Fibroblast of skin of abdomen (primary cell): ENCODE results near the gene CD99L2.
"Not testable (repeated sequence)": the region's sequence is repeated elsewhere in the genome, so short reads cannot be mapped to it uniquely, and the experiment has no call there.

ENCODE experiments used
- DNase-seq: peaks from one replicate; pipeline ENCODE4 v3.0.0-alpha.2; 2013

The CD99L2 gene

DNA sequence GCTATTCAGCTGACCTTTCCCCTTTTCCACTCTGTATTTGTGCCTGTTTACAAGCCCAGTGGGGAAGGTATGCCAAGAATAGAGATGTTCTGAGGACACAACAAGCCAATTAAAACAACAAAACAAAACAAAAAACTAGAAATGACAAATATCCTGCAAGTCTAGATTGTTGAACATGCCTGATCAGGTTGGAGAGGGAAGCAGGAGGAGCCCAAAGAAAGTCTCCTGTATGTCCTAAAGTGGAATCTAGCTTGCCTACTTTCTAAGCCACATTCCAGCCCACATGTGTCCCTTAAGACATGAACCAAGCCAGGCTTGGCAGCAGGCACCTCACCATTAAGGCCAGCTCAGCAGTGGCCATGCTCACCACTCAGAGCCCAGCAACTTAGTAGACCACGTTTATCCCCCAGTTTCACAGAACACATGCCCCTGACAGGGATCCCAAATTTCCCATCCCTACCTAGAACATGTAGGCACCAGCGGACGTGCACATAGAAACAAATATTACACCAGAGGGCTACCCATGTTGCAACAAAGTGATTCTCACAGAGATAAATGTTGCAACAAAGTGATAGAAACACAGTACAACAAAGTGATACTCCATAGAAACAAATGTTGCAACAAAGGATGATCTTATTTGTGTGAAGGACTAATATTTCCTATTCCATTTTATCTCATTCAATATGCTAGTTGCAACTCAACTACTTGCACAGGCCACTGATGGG lies 48.3 kb downstream of the CD99L2 start:
- no peak for DNase-seq

DNA sequence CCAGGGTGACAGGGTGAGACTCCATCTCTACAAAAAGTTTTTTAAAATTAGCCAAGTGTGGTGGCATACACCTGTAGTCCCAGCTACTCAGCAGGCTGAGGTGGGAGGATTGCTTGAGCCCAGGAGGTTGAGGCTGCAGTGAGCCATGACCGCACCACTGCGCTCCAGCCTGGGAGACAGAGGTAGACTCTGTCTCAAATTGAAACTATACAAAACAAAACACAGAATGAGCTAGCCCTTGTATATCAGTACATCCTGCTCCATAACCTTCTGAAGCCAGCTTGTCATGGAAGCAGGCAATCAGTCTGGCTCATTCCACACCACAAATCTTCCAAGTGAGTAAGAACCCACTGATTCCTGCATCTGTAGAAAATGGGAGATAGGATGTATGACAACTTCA lies 49.0 kb downstream of the CD99L2 start:
- no peak for DNase-seq

DNA sequence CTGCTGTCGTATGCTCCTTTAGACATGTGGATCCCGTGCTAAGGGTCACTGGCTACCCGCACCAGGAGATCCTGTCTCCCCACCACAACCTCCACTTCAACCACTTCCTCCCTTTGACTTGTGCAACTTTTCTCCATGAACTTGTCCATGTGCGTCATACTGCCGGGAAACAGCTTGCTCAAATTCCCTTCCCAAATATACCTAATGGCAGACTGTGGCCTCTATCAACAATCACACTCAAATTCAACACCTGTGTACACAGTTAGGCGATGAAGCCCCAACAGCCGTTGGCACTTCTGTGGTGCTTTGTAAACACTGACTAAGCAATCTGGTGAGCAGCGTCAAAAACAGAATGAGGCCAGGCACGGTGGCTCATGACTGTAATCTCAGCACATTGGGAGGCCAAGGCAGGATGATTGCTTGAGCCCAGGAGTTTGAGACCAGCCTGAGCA lies 49.5 kb downstream of the CD99L2 start:
- DNase-seq, result no peak

DNA sequence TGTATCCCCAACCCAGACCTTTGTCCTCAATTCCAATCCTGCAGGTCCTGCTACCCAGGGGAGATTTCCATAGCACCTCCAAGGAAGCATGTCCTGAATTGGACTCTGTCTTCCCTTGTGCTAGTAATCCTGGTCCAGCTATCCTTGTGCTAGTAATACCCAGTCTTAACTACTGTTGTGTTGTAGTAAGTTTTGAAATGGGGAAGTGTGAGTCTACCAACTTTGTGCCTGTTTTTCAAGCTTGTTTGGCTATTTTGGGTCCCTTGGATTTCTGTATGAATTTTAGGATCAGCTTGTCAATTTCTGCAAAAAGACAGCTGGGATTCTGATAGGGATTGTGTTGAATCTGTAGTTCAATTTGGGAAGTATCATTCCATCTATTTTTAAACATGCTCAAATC lies 51.4 kb downstream of the CD99L2 start:
- DNase-seq, result no peak

DNA sequence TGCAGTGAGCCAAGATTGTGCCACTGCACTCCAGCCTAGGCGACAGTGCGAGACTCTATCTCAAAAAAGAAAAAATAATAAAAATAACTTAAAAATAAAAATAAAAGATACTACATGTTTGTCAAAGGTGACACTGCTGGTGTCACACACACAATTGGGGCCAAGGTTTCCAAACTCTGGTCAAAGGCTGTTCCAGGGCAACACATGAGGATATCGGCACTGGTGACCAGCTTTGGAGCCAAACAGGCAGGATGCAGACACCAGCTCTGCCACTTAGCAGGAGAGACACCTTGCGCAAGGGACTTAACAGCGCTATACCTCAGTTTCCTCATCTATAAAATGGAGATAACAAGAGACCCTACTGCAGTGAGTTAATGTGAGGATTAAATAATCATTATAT lies 52.3 kb downstream of the CD99L2 start:
- DNase-seq, result no peak

DNA sequence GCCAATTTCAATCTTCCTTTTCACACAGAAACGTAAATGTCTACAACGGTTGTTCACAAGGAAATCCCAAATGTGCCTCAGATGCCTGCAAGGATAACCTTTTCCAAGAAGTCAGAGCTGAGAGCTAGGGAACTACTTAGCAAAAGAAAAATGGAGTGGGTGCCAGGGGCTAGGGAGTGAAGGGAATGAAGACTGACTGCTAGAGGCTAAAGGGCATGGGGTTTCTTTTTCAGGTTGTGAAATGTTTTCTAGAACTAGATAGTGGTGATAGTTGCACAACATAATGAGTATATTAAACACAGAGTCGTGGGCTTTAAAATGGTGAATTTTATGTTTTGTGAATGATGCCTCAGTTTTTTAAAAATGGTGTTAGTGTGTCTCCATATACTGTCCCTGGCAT lies 53.4 kb downstream of the CD99L2 start:
- DNase-seq, result no peak

DNA sequence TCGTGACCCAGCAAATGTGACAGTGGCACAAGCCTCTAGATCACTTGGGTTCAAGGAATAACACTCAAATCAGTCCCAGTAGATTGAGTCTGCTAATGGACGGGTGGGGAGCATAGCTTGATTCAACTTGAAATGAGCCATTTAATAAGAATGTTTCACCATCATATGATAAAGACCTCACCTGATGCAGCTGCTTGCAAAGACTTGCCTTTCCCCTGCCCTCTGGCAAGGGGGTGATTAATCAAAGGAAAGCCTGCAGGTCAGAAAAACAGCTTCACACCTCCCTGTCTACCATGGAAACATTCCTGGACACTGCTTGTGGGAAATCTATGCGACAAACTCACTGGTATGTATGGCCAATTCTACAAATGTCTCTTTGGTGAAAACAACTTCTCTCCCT lies 54.5 kb downstream of the CD99L2 start:
- no peak for DNase-seq

DNA sequence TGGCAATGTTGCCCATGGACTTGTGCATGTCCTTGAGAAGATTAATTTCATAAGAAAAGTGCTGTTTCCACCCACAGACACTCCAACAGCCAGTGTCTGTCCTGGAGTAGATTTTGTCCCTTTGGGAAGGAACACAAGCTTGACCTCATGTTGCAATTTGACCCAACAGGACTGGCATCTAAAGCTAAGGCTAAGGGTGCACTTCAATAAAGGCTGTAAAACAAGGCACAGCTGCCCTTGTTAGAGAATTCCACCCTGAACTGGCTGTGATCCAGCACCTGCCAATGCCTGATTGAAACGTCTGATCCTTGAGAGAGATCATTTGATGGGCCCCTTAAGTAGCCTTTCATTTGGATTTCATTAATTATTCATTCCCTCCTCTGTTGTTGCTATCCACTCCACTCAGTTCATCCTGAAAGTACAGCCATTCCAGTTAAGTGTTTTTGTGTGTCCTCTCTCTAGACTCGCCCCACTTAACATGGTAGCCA lies 56.2 kb downstream of the CD99L2 start:
- DNase-seq, result no peak

DNA sequence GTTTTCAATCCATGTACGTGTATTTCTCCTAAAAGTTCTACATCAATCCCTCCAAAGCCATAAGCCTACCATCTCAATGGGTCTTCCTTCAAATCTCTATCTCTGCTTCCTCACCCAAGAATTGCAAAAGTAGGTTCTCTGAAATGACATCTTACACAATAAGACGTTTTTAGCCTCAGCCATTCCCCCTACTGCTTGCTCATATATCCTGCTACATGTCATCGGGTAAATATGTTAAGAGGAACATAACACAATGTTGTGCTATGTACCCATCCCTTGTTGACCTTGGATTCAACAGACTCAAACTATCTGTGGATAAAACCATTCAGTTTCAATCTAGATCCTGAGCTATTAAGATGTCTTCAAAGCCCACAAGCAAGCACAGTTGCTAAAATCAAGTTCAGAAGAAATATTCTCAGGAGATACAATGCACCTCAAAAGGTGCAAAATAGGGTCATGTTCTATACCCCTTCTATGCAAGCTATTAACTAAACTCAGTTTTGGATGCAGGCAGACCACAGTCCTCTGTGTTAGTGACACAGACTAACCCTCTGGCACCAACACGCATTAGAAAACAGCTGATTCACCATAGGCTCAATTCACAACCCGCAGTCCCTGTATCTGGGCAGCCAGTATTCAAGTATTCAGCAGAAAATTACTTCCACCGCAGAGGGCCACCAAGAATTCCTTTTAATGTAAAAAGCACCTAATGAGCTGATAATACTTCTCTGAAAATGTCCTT lies 56.8 kb downstream of the CD99L2 start:
- peak; percentile 5 for DNase-seq

DNA sequence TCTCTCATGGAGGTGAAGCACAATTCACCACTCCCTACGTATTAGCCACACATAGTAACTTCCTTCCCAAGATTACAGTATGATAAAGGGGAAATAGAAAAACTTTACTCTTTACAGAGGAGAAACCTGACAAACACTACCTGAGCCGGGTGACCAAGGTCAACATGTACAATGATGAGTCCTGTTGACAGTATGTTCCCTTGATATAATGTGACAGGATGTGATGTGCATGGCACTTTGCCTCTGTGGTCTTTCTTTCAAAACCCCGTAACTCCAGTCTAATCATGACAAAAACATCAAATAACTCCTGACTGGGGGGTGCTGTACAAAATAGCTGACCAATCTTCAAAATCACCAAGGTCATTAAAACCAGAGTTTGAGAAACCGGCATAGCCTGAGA lies 60.6 kb downstream of the CD99L2 start:
- no peak for DNase-seq

DNA sequence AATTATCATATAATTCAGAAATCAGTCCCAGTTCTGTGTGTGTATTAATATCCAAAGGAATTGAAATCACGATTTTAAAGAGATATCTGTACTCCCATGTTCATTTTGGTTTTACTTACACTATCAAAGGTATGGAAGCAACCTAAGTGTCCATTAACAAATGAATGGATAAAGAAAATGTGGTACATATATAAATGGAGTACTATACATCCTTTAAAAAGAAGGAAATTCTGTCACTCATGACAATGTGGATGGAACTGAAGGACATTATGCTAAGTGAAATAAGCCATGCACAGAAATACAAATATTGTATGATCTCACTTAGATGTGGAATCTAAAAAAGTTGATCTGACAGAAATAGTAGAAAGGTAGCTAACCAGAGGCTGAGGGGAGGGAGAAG lies 63.8 kb downstream of the CD99L2 start:
- DNase-seq, result no peak

DNA sequence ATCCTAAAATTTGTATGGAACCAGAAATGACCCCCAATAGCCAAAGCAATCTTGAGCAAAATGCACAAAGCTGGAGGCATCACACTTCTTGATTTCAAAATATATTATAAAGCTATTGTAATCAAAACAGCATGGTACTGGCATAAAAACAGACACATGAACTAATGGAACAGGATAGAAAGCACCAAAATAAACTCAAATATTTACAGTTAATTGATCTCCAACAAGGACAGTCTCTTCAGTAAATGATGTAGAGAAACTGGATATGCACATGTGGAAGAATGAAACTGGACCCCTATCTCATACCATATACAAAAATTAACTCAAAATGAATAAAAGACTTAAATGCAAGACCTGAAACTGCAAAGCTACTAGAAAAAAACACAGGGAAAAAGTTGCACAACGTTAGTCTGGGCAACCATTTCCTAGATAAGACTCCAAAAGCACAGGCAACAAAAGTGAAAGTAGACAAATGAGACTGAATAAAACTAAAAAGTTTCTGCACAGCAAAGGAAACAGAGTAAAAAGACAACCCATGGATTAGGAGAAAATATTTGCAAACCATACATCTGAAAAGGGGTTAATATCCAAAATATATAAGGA lies 64.9 kb downstream of the CD99L2 start:
- DNase-seq, result no peak

DNA sequence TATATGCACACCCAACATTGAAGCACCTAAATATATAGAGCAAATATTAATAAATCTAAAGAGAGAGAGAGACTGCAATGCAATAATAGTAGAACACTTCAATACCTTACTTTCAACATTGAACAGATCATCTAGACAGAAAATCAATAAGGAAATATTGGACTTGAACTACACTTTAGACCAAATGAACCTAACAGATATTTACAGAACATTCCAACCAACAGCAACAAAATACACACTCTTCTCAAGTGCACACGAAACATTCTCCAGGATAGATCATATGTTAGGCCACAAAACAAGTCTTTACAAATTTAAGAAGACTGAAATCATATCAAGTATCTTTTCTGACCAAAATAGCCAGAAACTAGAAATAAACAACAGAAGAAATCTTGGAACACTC lies 66.6 kb downstream of the CD99L2 start:
- DNase-seq, result no peak

DNA sequence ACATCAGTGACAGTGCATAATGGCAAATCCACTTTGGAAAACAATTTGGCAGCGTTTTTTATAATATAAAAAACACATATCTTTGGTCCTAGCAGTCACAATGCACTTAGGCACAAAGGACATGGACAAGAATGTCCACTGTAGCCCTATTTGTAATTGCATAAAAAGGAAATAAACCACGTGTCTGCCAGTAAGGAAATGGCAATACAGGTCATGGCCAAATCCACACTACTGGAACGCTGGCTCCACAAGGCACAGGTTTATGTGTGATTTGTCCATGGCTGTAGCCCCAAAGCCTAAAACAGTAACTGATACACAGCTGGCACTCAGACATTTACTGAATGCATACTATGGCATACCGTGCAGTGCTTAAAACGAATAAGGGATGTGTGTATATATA lies 69.7 kb downstream of the CD99L2 start:
- DNase-seq, result no peak

DNA sequence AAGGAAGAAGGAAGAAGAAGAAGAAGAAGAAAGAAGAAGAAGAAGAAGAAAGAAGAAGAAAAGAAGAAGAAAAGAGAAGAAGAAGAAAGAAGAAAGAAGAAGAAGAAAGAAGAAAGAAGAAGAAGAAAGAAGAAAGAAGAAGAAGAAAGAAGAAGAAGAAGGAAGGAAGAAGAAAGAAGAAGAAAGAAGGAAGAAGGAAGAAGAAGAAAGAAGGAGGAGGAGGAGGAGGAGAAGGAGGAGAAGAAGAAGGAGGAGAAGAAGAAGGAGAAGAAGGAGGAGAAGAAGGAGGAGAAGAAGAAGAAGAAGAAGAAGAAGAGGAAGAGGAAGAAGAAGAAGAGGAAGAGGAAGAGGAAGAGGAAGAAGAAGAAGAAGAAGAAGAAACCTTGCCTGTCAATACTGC lies 74.1 kb downstream of the CD99L2 start:
- not testable (repeated sequence) for DNase-seq

DNA sequence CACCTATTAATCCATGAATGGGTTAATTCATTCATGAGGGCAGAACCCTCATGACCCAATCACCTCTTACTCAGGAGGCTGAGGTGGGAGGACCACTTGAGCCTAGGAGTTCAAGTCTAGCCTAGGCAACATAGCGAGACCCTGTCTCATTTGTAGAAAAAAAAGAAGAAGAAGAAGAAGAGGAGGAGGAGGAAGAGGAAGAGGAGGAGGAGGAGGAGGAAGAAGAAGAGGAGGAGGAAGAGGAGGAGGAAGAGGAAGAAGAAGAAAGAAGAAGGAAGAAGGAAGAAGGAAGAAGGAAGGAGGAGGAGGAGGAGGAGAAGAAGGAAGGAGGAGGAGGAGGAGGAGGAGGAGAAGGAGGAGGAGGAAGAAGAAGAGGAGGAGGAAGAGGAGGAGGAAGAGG lies 74.6 kb downstream of the CD99L2 start:
- not testable (repeated sequence) for DNase-seq

DNA sequence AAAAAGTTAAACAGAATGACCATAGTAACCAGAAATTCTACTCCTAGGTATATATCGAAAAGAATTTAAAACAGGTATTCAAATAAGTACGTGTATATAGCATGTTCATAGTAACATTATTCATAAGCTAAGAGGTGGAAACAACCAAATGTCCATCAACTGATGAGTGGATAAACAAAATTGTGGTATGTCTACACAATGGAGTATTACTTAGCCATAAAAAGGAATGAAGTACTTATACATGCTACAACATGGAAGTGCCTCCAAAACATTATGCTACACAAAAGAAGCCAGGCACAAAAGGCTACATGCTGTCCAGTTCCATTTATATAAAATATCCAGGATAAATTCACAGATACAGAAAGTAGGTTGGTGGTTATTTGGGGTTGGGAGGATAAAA lies 76.5 kb downstream of the CD99L2 start:
- no peak for DNase-seq

DNA sequence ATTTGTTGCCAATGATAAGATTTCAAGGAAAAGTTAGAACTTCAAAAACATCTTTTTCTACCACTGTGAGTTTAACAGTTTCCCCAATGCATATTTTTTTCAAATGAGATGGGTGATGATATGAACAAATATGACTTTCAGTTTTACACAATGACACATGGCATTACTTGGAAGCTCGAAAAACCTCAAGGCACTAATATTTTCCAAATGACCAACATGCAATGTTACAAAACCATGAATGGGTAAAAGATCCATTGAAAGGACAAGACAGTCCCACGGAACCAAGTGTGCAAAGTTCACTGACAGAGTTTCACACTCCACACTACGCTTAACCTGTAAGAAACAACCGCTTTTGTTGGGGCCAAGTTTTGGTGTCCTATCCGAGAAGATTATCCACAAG lies 84.5 kb downstream of the CD99L2 start:
- no peak for DNase-seq

DNA sequence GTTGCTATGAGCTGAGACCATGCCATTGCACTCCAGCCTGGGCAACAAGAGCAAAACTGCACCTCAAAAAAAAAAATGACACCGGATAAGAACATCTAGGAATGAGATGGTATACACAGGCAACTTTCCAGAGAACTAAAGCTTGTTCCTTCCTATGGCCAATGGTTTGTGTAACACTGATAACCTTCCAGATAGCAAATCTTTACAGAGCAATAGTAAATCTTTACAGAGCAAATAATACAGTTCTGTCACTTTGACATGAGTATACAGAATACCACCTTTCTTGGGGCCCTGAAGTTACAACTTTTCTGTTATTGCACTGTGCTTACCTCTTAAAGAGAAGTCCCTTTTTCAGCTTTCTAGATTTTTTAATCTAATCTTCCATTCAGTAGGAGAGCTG lies 91.6 kb downstream of the CD99L2 start:
- no peak for DNase-seq

DNA sequence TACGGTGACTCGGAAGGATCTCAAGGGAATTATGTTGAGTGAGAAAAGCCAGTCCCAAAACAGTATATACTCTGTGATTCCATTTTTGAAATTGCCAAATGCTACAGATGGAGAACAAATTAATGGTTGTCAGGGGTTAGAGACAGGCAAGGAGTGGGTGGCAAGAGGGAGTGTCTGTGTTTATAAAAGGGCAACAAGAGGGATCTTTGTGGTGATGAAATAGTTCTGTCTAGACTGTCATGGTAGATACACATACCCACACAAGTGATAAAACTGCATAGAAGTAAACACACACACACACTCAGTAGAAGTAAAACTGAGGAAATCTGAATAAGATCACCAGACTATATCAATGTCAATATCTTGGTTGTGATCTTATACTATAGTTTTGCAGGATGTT lies 92.7 kb downstream of the CD99L2 start:
- no peak for DNase-seq

DNA sequence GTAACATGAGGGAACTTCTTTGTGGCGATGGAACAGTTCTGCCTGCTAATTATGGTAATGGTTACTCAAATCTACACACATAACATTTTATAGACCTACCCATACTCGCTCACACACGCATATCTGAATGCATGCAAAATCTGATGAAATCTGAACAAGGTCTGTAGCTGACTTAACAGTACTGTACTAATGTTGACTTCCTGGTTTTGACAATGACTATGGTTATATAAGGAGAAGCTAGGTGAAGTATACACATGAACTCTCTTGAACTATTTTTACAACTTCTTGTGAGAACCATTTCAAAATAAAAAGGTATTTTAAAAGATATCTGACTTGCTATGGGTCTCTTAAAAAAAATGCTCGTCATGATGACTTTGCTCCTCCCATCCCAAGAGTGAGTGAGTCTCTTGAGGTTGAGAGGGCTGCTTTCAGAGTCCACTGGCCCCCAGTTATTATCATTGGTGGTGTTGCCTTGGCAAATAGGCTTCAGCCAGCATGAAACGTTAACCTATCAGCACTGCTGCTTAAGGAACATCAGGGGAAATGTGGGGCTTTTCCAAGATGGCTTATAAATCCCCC lies 105.4 kb downstream of the CD99L2 start:
- no peak for DNase-seq

DNA sequence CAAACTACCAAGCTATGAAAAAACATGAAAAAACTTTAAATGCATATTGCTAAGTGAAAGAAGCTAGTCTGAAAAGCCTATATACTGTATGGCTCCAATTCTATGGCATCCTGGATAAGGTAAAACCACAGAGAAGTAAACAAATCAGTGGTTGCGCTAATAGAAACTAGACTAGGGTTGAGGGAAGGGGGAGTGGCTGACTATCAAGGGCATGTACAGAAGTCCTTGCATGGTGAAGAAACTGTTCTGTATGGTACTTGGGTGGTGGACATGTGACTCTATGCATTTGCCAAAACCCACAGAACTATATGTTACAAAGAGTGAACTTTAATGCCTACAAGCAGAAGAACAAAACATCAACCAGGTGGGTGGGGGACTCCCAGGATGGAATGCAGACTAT lies 108.4 kb downstream of the CD99L2 start:
- DNase-seq, result no peak

DNA sequence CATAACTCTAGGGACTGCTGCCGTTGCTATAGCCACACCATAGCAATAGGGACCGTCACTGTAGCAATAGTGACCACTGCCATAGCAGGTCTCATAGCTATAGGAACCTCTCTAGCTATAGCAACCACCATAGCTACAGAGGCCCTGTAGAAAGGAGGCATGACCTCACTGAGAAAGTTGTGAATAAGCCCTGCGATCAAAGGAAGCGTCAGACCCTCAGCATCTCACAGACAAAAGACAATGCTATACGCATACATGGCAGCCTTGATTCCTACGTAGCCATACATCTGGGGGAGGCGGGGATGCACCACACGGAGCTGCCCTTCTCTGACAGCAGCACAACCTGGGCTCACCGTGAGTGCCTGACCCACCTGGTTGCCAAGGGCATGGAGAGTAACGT lies 116.8 kb downstream of the CD99L2 start:
- no peak for DNase-seq

DNA sequence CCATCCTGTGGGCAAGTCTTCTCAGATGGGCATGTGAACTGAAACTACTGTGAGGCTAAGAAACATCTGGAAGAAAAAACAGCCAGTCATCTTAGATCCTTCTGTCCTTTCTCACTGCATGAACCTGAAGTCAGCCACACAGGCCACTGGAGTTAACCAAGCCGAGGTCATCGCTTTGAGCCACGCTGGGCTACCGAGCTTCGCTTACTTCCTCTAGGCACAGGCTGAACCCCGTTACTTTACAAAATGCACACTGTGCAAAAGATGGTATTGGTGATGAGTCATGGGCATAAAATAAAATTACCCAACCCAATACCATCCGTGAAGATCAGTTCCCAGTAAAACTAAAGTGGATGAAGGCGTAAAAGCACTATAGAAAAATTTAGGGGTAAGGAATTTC lies 119.1 kb downstream of the CD99L2 start:
- DNase-seq, result no peak
